Motor neuron (in vitro differentiated cells): ENCODE results near the gene KCNN3. TPM values are rescaled to one million over a fixed set of nuclear protein-coding genes. Genes with fewer than 3 reads are reported as not detected.

ENCODE experiments used
- ATAC-seq, 8 experiments: fragments of 200-7000 bp; cut with Tn5 transposase; replicated peaks in 6 of 8; 2 replicates each; pipeline ENCODE4 v1.8.0; 2021; ENCODE audit warnings: mild to moderate bottlenecking in 8 of 8, moderate library complexity in 8 of 8
- H3K27ac ChIP-seq, 2 donors: fragments of 250-450 bp; sonication (Bioruptor Pico); 2 replicates each; pipeline ENCODE4 v1.9.0; 2021; ENCODE audit warnings: antibody characterized with exemption in 2 of 2, mild to moderate bottlenecking in 2 of 2, moderate library complexity in 1 of 2
- H3K4me1 ChIP-seq, 2 donors: fragments of 250-450 bp; sonication (Bioruptor Pico); replicated peaks in 1 of 2; 2 replicates each; pipeline ENCODE4 v1.6.1; 2021; ENCODE audit warnings: antibody characterized with exemption in 2 of 2, mild to moderate bottlenecking in 2 of 2, moderate library complexity in 1 of 2
- H3K4me3 ChIP-seq, 5 donors: fragments of 250-450 bp; sonication (Bioruptor Pico); 2 replicates each; pipeline ENCODE4 v1.9.0; 2021; ENCODE audit warnings: antibody characterized with exemption in 5 of 5, mild to moderate bottlenecking in 5 of 5, moderate library complexity in 4 of 5
- WGBS, 10 experiments: fragments of 450-650 bp; shearing (Covaris generic); methylation state at CpG; one replicate each; pipeline ENCODE4 v1.0.0; 2022; 5-methylcytosine and 5-hydroxymethylcytosine counted together
- in situ Hi-C, 9 experiments: fragments of 400-800 bp; cut with MboI; loops; one replicate each; pipeline ENCODE4 v1.15.0; 2021; ENCODE audit warnings: low sequenced_read_pairs in 9 of 9, low pct_unique_long_range_greater_than_20kb in 2 of 9; ENCODE audit not compliant: unreplicated experiment in 9 of 9
- total RNA-seq, 8 experiments: library from RNA; unstranded; fragments of 300-600 nt; gene quantifications; 2 replicates each; pipeline versions ENCODE4 v1.2.3 to v1.2.4, GENCODE V29; 2022

KCNN3 gene
- total RNA-seq, 8 experiments from 2014 or later = 0.50 to 16.1 (median 1.5) TPM

DNA sequence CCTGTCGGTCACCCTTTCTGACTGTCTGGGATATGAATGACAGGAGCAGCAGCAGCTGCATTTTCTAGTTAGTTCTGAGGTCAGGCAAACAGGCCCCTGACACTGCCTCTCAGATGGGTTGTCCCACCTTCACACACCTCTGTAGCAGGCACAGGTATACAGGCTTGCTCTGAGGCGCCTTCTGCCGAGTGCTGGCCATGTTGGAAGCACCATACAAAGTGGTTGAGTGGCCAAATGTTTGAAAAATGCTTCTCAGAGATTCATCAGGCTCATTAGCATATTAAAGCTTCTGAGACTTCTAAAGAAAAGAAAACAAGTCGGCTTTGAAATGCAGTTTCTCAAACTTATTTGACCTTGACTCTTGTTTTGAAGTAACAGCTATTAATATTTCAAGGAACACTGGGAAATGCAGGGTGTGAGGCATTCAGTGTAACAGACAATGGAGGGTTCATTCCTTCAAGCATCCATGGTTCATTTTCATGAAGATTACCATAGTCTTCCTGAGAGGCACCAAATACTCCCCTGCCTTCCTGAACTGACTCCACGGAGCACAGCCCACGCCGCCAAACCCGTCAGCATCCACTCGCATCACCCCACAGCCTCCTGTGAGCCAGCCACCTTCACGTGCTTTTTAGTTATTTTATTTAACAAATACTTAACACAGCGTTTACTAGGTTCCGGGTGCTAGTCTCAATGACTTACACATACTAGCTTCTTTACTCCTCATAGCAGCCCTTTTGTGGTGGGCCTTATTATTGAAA lies 81.8 kb downstream of the KCNN3 start:
- ATAC-seq = peak in 4 of 8 experiments; percentile 41 to 82 (median 52)
- in situ Hi-C loops = no loop called here
- no peak overlapping the region for H3K27ac ChIP-seq

DNA sequence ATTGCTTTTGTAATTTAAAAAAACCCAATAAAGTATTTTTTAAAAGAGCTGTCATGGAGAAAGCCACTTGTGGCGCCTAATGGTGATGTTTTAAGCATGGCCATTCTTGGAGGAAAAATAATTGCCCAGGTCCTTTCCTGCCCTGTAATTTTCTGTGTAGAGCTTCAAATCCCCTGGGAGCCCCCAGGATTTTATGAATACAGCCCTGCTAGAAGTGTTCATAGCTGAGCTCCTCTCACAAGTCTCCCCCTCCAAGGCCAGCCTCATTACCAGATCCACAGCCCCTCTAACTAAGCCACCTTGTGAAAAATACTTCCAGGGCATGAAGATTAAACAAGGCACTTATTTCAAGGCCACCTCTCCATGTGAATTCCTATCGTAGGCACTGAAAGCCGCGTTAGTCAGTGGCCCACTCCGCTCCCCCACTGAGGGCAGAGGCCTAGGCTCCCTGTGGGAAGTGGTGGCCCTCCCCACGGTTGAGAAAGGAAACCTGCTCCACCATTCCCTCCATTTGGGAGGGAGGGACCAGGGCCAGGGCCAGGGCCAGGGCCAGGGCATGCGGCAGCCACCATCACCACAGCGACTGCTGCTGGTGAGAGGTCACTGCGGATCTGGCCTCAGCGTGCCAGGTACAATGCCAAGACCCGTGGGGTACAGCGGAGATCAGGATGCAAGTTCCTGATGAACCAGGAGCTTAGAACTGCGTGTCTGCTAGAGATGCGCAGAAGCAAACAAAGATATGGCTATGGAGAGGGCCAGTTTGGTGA lies 83.1 kb downstream of the KCNN3 start:
- WGBS, 10 experiments = 67 to 93% (median 82%) methylated on average over 1 to 8 of the region's 14 CpGs; no CpG with 5 or more reads in 2 of the 10 experiments
- ATAC-seq = peak in 5 of 8 experiments; percentile 19 to 88 (median 75)
- Histone ChIP-seq H3K4me1 (peaks cover 24 to 28% of the 10 kb centered on the region in 2 donors), H3K27ac (peak overlapping the region in 1 of 2 donors; percentile 0), H3K4me3 (no peak overlapping the region)
- in situ Hi-C loops = no loop called here

More for the DNA sequence above, 81.8 kb downstream of the KCNN3 start:
- Histone ChIP-seq H3K4me1 (peaks cover 24 to 28% of the 10 kb centered on the region in 2 donors), H3K4me3 (no peak overlapping the region)
- 33 to 78% (median 65%) methylated on average over 1 to 12 of the region's 12 CpGs; no CpG with 5 or more reads in 1 of the 10 experiments for WGBS, 10 experiments

DNA sequence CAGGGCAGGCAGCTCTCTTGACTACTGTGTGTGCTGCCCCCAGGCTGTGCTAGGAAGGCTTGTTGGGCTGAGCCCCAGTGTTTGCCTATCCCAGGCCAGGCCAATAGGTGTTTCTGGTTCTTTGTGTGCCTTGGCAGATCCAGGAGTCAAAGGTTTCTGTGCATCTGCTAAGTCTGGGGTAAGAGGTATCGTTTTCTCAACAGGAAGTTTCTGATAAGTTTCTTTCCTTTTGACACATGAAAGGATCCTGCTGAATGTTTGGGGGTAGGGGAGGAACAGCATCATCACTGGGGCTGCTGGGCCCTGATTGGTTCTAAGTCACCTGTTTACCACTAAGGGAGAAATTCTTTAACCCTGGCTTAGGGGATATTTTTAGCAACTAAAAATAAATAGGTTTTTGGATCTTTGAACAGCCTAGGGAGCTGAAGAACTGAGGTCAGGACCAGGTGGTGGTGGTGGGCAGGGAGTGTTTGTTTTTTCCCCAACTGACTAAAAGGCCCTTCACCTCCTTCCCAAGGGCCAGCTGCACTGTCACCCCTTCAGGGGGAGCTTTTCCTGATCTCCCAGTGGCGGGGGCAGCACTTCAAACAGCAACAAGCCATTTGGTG lies 85.1 kb downstream of the KCNN3 start:
- in situ Hi-C loops = no loop called here
- H3K4me3 ChIP-seq = no peak overlapping the region
- 33 to 90% (median 78%) methylated on average over 1 to 2 of the region's 2 CpGs; no CpG with 5 or more reads in 4 of the 10 experiments for WGBS, 10 experiments
- no peak for ATAC-seq
- no peak overlapping the region for H3K27ac ChIP-seq
- H3K4me1 ChIP-seq = peaks cover 24 to 28% of the 10 kb centered on the region in 2 donors

DNA sequence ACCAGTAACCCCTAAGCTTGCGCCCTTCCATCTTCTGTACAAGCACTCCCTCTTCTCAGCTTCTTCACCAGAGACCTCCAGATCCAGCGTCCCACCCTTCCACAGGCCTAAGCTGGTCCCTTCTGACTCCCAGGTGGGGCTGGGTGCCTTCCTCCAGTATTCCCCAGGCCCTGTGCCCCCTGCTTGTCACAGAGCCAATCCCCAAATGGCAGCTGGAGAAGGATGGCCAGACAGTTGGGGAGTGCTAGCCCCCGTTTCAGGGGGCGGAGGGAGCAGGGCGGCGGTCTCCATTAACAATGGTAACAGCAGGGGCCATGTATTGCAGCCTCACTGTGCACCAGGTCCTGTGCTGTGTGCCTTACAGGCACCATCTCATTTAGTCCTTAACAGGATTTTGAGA lies 85.7 kb downstream of the KCNN3 start:
- H3K4me1 ChIP-seq = peaks cover 24 to 28% of the 10 kb centered on the region in 2 donors
- WGBS, 10 experiments = 29 to 89% (median 50%) methylated on average over 1 to 3 of the region's 6 CpGs; no CpG with 5 or more reads in 5 of the 10 experiments
- ATAC-seq = no peak
- H3K4me3 ChIP-seq = no peak overlapping the region
- in situ Hi-C loops = no loop called here
- no peak overlapping the region for H3K27ac ChIP-seq

DNA sequence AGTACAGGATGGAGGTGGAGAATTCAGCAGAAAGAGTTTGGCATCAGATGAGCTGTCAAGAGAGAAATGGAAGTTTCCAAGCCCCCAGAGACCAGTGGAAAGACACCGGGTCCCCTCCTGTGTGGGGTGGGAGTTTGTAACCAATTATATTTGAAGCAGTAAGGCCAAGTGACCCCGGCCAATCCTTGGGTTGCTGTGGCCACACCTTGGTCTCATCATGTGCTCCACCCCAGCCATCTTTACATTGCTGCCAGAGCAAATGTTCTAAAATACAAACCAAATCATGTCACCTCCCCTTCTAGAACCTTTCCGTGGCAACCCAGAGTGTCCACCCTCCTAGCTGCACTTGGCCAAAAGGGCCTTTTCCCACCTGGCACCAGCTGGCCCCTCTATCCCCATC lies 86.1 kb downstream of the KCNN3 start:
- no peak for ATAC-seq
- Histone ChIP-seq H3K4me1 (peaks cover 24 to 28% of the 10 kb centered on the region in 2 donors), H3K27ac (no peak overlapping the region), H3K4me3 (no peak overlapping the region)
- 0 to 100% (median 80%) methylated on average over 1 to 3 of the region's 3 CpGs; no CpG with 5 or more reads in 2 of the 10 experiments for WGBS, 10 experiments
- in situ Hi-C loops = no loop called here

DNA sequence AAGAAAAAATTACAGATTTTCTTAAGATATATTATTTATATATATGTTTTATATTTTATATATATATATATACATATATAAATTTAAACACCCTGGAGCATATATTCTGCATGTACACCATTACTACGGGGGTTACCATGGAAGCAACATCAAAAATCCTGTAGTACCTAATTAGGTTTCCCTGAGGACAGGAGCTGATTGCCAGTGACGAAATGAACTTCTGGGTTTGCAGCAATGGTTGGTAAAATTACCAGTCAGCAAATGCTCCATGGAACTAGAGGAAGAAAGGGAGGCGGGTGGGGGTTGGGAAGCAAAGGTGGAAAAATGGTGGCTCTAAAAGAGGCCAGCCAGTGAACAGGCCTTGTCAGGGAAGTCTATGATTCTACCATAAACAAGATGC lies 89.5 kb downstream of the KCNN3 start:
- Histone ChIP-seq H3K4me1 (peaks cover 8 to 13% of the 10 kb centered on the region in 2 donors), H3K4me3 (no peak overlapping the region), H3K27ac (no peak overlapping the region)
- 67 to 100% (median 79%) methylated on average over 1 to 3 of the region's 3 CpGs; no CpG with 5 or more reads in 5 of the 10 experiments for WGBS, 10 experiments
- ATAC-seq = no peak
- in situ Hi-C loops = no loop called here

DNA sequence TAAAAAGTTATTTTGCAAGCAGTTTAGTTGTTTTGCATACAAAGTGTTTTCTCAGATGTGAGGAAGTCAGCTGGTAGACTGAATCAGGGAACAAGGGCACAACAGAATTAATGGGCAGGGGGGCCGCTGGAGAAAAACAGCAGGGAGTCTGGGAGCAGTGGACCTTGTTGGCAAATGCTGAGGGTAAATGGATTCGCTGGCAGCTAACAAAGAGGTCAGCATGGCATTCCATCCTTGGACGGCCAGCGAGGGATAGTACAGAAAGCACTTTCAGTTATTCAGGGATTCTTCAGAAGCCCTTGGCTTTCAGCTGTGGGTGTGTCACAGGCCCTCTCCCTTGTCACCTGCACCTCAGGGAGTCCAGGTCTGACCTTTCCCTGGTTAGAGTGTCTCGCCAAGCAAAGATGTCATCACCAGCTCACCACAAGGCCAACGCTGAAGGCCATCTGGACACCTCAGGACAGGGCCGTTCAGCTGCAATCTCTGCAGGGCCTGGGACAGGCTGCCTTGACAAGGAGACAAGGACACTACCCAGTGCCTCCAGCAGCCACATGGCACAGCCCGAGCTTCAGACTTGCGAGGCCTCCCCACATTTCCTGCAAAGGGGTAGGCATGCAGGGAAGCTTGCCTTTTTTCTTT lies 90.4 kb downstream of the KCNN3 start:
- no peak for ATAC-seq
- WGBS, 10 experiments = 40 to 100% (median 84%) methylated on average over 2 to 8 of the region's 9 CpGs; no CpG with 5 or more reads in 1 of the 10 experiments
- in situ Hi-C loops = no loop called here
- H3K4me1 ChIP-seq = peaks cover 17% of the 10 kb centered on the region in 2 donors
- H3K4me3 ChIP-seq = no peak overlapping the region
- no peak overlapping the region for H3K27ac ChIP-seq

DNA sequence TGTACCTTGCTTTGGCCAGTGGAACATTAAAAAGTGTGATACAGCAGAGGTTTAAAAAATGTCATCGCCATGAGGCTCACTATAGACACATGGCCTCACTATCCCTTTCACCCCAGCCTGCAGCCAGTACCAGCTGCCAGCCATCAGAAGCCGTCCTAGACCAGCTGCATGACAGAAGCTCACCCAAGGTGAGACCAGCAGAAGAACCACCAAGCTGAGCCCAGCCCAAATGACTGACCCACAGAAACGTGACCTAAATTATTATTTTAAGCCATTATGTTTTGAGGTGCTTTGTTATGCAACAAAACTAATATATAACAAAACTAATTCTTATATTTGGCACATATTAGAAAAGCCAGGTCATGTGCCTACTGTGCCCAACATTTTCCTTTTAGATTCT lies 91.1 kb downstream of the KCNN3 start:
- ATAC-seq = no peak
- 54 to 93% (median 84%) methylated on average over 1 to 3 of the region's 3 CpGs; no CpG with 5 or more reads in 6 of the 10 experiments for WGBS, 10 experiments
- in situ Hi-C loops = no loop called here
- Histone ChIP-seq H3K4me1 (peaks cover 21 to 23% of the 10 kb centered on the region in 2 donors), H3K4me3 (no peak overlapping the region), H3K27ac (no peak overlapping the region)

DNA sequence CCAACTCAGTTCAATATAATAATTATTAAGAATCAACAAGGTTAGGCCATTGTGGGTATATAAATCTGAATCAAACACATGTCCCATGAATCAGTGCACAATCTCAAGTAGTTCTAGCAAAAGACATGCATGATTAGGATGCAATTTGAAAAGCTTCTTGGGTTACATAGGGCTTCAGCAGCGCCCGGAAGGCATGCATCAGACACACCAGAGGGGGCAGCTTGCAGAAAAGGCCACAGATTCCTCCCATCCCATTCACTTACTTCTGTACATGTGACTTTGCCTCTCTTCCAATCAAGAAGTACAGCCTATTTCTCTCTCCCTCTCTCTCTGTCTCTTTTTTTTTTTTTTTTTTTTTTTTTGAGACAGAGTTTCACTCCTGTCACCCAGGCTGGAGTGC lies 91.8 kb downstream of the KCNN3 start:
- H3K4me3 ChIP-seq = no peak overlapping the region
- in situ Hi-C loops = no loop called here
- no peak overlapping the region for H3K27ac ChIP-seq
- no peak for ATAC-seq
- peaks cover 25 to 28% of the 10 kb centered on the region in 2 donors for H3K4me1 ChIP-seq
- 0 to 100% (median 91%) methylated on average over 2 of the region's 2 CpGs; no CpG with 5 or more reads in 2 of the 10 experiments for WGBS, 10 experiments

DNA sequence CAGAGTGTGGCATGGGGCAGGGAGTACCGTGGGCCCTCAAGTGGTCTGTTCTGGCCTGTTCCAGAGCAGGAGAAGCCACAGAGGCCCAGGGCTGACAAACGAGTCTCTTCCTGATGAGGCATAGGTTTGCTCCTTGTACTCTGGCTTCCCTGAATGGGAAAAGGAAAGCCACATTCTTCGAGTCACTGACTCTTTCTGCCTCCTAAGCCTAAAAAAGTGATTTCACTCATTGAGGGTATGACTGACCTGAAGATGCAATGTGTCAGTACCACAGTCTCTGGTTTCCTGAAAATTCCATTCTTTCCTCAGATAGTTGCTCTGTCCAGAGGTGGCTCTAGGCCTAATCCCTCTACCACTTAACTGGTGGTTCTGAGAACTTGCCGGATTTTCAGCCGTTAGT lies 92.3 kb downstream of the KCNN3 start:
- H3K4me1 ChIP-seq = peaks cover 30 to 33% of the 10 kb centered on the region in 2 donors
- H3K27ac ChIP-seq = no peak overlapping the region
- no peak overlapping the region for H3K4me3 ChIP-seq
- in situ Hi-C loops = no loop called here
- 60 to 94% (median 70%) methylated on average over 1 to 4 of the region's 5 CpGs; no CpG with 5 or more reads in 1 of the 10 experiments for WGBS, 10 experiments
- ATAC-seq = no peak

DNA sequence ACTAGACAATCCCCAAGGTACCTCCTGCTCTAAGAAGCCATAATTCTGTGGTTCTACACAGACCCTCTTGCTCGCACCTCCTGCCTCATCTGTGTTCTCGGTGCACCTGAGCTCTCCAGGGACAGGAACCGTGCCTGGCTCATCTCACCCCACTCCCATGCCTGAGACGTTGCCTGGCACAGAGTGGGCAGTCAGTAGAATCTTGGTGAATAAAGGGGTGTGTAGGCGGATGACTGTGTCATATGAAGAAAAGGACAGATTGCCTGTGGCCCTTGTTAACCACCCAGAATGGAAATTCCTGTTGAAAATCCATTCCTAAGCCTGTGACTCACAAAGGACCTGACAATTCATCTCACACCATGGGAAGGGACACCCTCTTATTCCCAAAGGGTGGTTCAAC lies 92.9 kb downstream of the KCNN3 start:
- peaks cover 36 to 39% of the 10 kb centered on the region in 2 donors for H3K4me1 ChIP-seq
- ATAC-seq = peak in 2 of 8 experiments; percentile 56 to 61
- no peak overlapping the region for H3K4me3 ChIP-seq
- no peak overlapping the region for H3K27ac ChIP-seq
- 39 to 100% (median 91%) methylated on average over 1 to 4 of the region's 5 CpGs; no CpG with 5 or more reads in 5 of the 10 experiments for WGBS, 10 experiments
- in situ Hi-C loops = no loop called here
